HepG2 (cell line): Measurements from ENCODE around the gene MCM8. TPM values are rescaled to one million over a fixed set of nuclear protein-coding genes. Genes with fewer than 3 reads are reported as not detected.

ENCODE experiments used
- KIAA2018 ChIP-seq: sonication (generic); formaldehyde crosslinking; IDR thresholded peaks from 2 replicates; pipeline ENCODE4 v1.5.0; 2020; ENCODE audit warnings: mild to moderate bottlenecking, missing genetic modification reagents, borderline replicate concordance
- KLF15 ChIP-seq: sonication (generic); formaldehyde crosslinking; IDR thresholded peaks from 2 replicates; pipeline ENCODE4 v1.8.1; 2023; ENCODE audit warnings: borderline replicate concordance, mild to moderate bottlenecking, inconsistent platforms, missing genetic modification reagents, mixed read lengths
- NONO ChIP-seq, 2 experiments: fragments of 450-650 bp in 1 of 2; sonication (generic) in 1 of 2; formaldehyde crosslinking in 1 of 2; IDR thresholded peaks in 1 of 2; conservative IDR thresholded peaks in 1 of 2; 2 replicates each; pipeline versions ENCODE4 v1.6.1 to v1.8.0; 2017 to 2022; ENCODE audit warnings: mild to moderate bottlenecking in 1 of 2, missing genetic modification reagents in 1 of 2, moderate library complexity in 1 of 2
- POLR2AphosphoS2 ChIP-seq: IDR thresholded peaks from 2 replicates; pipeline ENCODE4 v1.6.1; 2011; ENCODE audit warnings: low read depth, low read length, improper control_type of control experiment
- PTBP1 ChIP-seq: fragments of 200-400 bp; formaldehyde crosslinking; IDR thresholded peaks from 2 replicates; pipeline ENCODE4 v1.6.1; 2018; ENCODE audit warnings: low read length, low read depth; ENCODE audit not compliant: poor library complexity, severe bottlenecking
- SNAPC5 ChIP-seq: sonication (generic); formaldehyde crosslinking; IDR thresholded peaks from 2 replicates; pipeline ENCODE4 v1.8.1; 2023; ENCODE audit warnings: mild to moderate bottlenecking, missing genetic modification reagents, borderline replicate concordance
- SP4 ChIP-seq: sonication (generic); formaldehyde crosslinking; IDR thresholded peaks from 2 replicates; pipeline ENCODE4 v1.8.1; 2023; ENCODE audit warnings: mild to moderate bottlenecking, missing genetic modification reagents
- TBL1XR1 ChIP-seq: fragments of 150-350 bp; IDR thresholded peaks from 2 replicates; pipeline ENCODE4 v1.6.1; 2014; ENCODE audit warnings: borderline replicate concordance, low read length; ENCODE audit not compliant: partially characterized antibody
- ZBTB38 ChIP-seq: sonication (generic); formaldehyde crosslinking; IDR thresholded peaks from 2 replicates; pipeline ENCODE4 v1.5.1; 2020; ENCODE audit warnings: mild to moderate bottlenecking, missing genetic modification reagents
- ZNF143 ChIP-seq: sonication (generic); formaldehyde crosslinking; IDR thresholded peaks from 2 replicates; pipeline ENCODE4 v1.4.0; 2020; ENCODE audit warnings: missing genetic modification reagents
- ZNF34 ChIP-seq: sonication (generic); formaldehyde crosslinking; IDR thresholded peaks from 2 replicates; pipeline ENCODE4 v1.4.0; 2020; ENCODE audit warnings: mild to moderate bottlenecking, missing genetic modification reagents, borderline replicate concordance
- ZNF556 ChIP-seq: sonication (generic); formaldehyde crosslinking; IDR thresholded peaks from 2 replicates; pipeline ENCODE4 v1.4.0; 2020; ENCODE audit warnings: mild to moderate bottlenecking, missing genetic modification reagents, borderline replicate concordance
- ZNF558 ChIP-seq: sonication (generic); formaldehyde crosslinking; IDR thresholded peaks from 2 replicates; pipeline ENCODE4 v1.9.0; 2022; ENCODE audit warnings: mild to moderate bottlenecking, missing genetic modification reagents, borderline replicate concordance
- ZNF570 ChIP-seq: sonication (generic); formaldehyde crosslinking; IDR thresholded peaks from 2 replicates; pipeline ENCODE4 v1.4.0; 2020; ENCODE audit warnings: mild to moderate bottlenecking, missing genetic modification reagents, borderline replicate concordance
- ZNF710 ChIP-seq: sonication (generic); formaldehyde crosslinking; IDR thresholded peaks from 2 replicates; pipeline ENCODE4 v1.5.0; 2020; ENCODE audit warnings: mild to moderate bottlenecking, missing genetic modification reagents, borderline replicate concordance
- ZNF850 ChIP-seq: sonication (generic); formaldehyde crosslinking; conservative IDR thresholded peaks from 2 replicates; pipeline ENCODE4 v1.9.0; 2021; ENCODE audit warnings: mild to moderate bottlenecking, missing genetic modification reagents
- ZZZ3 ChIP-seq: sonication (generic); formaldehyde crosslinking; IDR thresholded peaks from 2 replicates; pipeline ENCODE4 v1.4.0; 2020; ENCODE audit warnings: missing genetic modification reagents, mild to moderate bottlenecking, borderline replicate concordance
- polyA plus RNA-seq, 8 experiments: library from polyadenylated mRNA; depleted of rRNA in 3 of 8; stranded (reverse) in 7 of 8; unstranded in 1 of 8; fragments of >200 nt; fragmentation: Illumina TruSeq in 4 of 8; extraction: Trizol in 4 of 8; gene quantifications; 2 replicates each; pipeline versions ENCODE4 v1.2.1 to v1.2.3, GENCODE V29; 2011 to 2016; ENCODE audit warnings: low read depth in 4 of 8, missing spikeins in 1 of 8, mixed read lengths in 1 of 8; ENCODE audit not compliant: insufficient read depth in 1 of 8
- total RNA-seq, 5 experiments: library from RNA; depleted of rRNA; stranded (reverse); fragments of >200 nt; fragmentation: Illumina TruSeq; extraction: Trizol; gene quantifications; 2 replicates each; pipeline ENCODE4 v1.2.3, GENCODE V29; 2016; ENCODE audit warnings: low read depth in 1 of 5

Gene MCM8
- total and polyA plus RNA-seq, 2 of the 13 experiments (the other 11 are each of a cell fraction or from before 2014, with no cell fraction given) = 11.5 to 59.3 TPM

GRCh38 chr20:5950271-5951031, at the start of gene MCM8, which contains the start of gene TRMT6 (continued):
- TF ChIP-seq ZNF143 = peak; percentile 53; the same call in 1 of the 2 replicates
- TF ChIP-seq TBL1XR1 = peak; percentile 22
- peak; percentile 99 for TF ChIP-seq KLF15 (CRISPR knock-in tag)
- no peak for TF ChIP-seq ZNF850 (CRISPR knock-in tag)
- TF ChIP-seq ZNF558 (CRISPR knock-in tag) = peak; percentile 62; the same call in 1 of the 2 replicates
- TF ChIP-seq ZNF710 (CRISPR knock-in tag) = peak; percentile 95
- peak; percentile 96; the same call in 1 of the 2 replicates for TF ChIP-seq KIAA2018 (CRISPR knock-in tag)
- TF ChIP-seq ZBTB38 = peak; percentile 95
- peak; percentile 94; the same call in 1 of the 2 replicates for TF ChIP-seq ZNF34 (CRISPR knock-in tag)
- no peak for TF ChIP-seq POLR2AphosphoS2
- peak; percentile 98; the same call in 1 of the 2 replicates for TF ChIP-seq ZZZ3
- peak; percentile 86; the same call in 1 of the 2 replicates for TF ChIP-seq ZNF570 (CRISPR knock-in tag)
- peak; percentile 73 for TF ChIP-seq PTBP1
- TF ChIP-seq NONO (IDR thresholded peaks at IDR 0.05) = no peak
- peak; percentile 95 for TF ChIP-seq NONO (CRISPR knock-in tag; conservative IDR thresholded peaks at IDR 0.05)
- TF ChIP-seq SP4 = peak; percentile 91
- TF ChIP-seq SNAPC5 = no peak
- TF ChIP-seq ZNF556 = peak; percentile 90
